Measurements from ENCODE around the gene ZNF474.

GRCh38 chr5:122180863-122181548 is 51.7 kb downstream of the ZNF474 start:
- TF ChIP-seq CTCF (conservative IDR thresholded peaks at IDR 0.05) = no peak
- no peak for TF ChIP-seq ZFX (IDR thresholded peaks at IDR 0.05)

Measured in C4-2B (cell line).